Renal pelvis (tissue), 4 donors: ENCODE measurements around the gene TSC22D3. TPM values are rescaled to one million over a fixed set of nuclear protein-coding genes. Genes with fewer than 3 reads are reported as not detected.

ENCODE experiments used
- DNase-seq: peaks from one replicate; pipeline ENCODE4 v3.0.0-alpha.2; 2013
- polyA plus RNA-seq, 3 donors: library from polyadenylated mRNA; unstranded; fragments of 120-200 nt; gene quantifications; one replicate each; pipeline ENCODE4 v1.2.1, GENCODE V29; 2013; ENCODE audit not compliant: insufficient read length in 3 of 3

Gene TSC22D3
- polyA plus RNA-seq, 3 donors: 122 to 126 (median 126) TPM

- no peak for DNase-seq
Measured at GRCh38 chrX:107716118-107716684, 59.4 kb downstream of the TSC22D3 start.

- no peak for DNase-seq
Measured at GRCh38 chrX:107715331-107716117, 60.1 kb downstream of the TSC22D3 start.

- no peak for DNase-seq
Measured at GRCh38 chrX:107714206-107714891, 61.2 kb downstream of the TSC22D3 start.

- no peak for DNase-seq
Measured at GRCh38 chrX:107713543-107714205, 61.9 kb downstream of the TSC22D3 start.

GRCh38 chrX:107713203-107713542 is 62.4 kb downstream of the TSC22D3 start:
- DNase-seq: no peak

DNA sequence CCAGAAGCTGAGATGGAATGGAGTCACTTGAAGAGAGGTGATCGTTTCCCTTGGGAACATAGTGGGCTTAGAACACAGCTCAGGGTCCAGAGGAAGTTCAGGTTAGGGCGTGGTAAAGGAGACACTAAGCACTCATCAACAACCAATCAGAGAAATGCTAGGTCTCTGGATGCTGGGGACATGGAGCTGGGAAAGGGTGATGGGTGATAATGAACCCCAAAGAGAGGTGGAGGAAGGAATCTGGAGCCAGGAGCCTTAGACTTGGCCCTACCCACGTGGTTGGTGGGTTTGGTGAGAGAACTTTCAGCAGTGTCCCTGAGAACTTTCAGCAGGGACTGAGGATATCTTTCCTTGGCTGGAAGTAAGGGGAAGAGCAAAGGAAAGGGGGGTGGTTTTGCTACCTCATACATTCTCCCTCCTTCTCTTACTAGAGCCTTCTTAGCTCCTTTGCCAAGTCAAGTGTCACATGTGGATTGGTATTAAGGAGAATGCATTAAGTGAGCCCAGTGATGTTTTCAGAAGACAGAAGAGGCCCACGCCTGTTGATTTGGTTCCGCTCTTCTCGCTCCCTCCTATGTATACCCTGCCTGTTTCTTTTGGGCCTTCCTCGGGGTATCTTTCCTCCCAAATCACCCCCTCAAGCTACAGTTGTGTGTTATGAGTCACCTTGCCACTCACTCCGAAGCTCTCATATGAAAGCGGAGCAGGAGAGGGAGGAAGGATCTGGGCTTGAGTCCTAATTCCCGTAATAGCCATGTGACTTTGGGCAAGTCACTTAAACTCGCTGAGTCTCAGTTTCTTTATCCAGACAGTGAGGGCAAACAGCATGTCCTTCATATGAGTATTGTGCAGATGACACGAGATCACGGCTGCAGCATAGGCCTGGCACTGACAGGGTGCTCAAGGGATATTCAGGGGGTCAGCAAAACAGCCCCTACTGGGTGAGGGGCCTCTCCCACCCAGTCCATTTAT is 63.1 kb downstream of the TSC22D3 start:
- DNase-seq: no peak

- no peak for DNase-seq
Measured at GRCh38 chrX:107711521-107712181, 63.9 kb downstream of the TSC22D3 start.

DNA sequence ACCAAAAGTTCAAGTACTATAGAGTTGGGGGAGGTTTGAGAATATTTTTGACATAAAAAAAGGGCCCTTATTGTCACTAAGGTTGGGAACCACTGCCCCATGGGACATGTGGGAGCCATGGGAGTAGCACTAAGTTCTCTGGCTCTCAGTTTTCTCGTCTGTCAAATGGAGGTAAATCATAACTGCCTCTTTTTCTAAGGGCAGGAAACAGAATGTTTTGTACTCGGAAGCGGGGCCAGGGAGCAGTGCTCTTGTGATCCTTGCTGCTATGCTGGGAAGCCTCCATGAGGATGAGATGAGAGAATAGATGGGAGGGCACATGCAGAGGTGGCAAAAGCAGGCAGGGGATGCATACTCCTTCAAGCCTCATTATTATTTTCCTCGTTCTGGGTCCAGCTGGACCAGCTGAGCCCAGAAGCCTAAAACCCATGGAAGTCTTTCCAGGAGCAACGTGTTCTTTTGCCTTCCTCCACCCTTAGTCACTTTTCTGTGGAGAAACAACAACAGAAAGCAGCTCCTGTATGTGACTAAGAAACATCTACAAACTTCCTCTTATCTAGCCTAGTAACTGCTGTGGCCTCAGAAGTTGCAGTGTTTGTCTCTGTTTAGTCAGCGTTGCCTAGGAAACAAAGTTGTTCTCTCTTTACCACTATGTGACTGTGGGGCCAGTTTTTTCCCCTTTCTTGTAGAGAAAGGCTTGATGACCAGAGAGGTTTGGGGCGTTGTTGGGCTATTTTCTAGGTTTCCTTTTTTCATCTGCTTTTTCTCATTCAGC is 64.8 kb downstream of the TSC22D3 start:
- peak; percentile 69 for DNase-seq

DNA sequence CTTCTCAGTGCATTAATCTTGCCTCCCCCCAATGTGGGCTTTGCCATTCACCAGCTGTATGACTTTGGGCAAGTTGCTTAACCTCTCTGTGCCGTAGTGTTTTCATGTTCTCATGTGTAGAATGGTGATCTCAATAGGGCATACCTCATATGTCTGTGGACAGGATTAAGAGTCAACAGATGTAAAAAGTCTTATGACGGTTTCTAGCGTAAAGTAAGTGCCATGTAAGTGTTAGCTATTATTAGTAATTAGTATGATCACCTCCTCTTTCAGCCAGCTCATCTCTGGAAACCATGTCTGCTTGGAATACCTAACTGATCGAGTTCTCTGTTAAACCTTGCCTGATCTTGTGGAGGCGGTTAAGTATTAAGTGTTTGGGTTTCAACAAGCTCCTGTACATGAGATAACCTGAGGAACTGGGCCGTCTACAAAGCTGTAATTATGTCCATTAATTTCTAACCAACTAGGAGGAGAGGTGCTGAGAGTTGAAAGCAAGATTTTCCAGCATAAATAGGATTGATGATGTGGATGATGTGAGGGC is 66.3 kb downstream of the TSC22D3 start:
- DNase-seq: no peak

DNA sequence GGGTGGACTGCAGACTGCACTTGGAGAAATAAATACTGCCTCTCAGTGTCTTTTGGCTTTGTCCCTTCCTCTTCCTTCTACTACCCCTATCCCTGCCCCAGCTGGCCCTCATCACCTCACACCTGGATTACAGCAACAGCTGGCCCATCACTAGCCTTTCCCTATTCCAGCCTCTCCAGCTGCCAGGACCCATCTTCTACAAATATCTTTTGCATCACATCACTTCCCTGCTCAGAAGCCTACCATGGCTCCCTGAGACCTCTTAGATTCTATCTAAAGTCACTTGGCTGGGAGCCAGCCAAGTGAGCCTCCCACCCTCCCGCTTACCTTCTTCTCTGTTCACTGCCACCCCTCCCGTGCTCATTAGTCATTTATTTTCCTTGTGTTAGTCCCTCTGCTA is 66.8 kb downstream of the TSC22D3 start:
- DNase-seq: no peak

- DNase-seq: no peak
Measured at GRCh38 chrX:107707866-107708265, 67.7 kb downstream of the TSC22D3 start.

DNA sequence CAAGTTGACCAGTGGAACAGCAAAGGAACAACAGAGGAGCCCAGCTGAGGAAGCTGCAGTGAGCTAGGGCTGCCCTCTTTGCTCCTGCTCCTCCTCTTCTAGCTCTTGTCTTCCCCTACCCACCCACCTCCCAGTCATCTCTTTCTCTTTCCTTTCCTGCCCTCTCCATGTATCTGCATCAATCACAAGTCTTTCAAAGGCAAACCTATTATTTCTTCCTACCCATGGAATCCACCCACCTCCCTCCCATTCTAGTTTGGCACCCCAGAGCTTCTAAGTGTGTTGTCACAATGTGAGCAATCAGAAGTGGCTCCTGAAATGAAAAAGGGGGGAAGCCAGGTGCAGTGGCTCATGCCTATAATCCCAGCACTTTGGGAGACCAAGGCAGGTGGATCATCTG is 69.3 kb downstream of the TSC22D3 start:
- no peak for DNase-seq

DNA sequence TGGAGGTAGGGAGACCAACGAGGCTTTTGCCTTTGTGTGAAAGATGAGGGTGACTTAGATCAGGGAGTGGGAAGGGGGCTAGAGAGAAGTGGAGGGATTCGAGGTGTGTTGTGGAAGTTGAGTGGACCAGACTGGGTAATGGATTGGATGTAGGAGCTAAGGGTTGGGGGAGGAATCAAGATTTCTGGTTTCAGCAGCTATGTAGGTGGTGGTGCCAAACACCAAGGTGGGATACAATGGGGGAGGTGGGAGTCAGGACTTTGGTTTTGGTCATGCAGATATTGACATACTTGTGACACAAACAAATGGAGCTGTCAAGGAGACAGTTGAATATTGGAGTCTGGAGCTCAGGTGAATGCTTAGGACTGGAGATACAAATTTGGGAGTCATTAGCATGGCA is 71.0 kb downstream of the TSC22D3 start:
- no peak for DNase-seq

- DNase-seq: no peak
Measured at GRCh38 chrX:107704181-107704580, 71.4 kb downstream of the TSC22D3 start.

DNA sequence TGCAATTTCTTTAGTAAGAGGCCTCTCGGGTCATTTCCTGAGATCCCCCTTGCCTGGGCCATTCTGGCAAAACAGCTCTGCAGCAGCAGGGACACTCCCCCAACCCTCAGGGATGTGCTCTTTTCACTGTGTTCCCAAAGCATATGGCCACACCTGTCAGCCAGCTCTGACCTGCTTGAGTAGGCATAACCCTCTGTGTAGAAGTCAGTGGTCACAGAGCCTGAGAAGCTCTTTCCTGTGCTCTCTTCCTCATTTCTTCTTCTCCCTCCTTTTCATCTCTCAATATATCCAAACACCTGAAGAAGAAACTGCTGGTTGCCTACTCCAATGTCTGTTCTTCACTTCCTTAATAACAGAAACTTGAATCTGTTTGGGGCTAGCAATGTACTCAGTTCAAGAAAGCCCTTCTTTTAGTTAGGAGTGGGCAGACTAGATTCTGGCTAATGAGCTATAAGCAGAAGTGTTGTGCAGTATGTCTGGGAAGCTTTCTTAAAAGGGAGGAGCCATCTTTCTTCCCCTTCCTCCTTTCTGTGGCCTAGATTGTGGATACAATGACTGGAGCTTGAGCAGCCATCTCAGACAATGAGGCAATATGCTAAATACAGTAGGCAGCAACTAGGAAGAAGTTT is 74.0 kb downstream of the TSC22D3 start:
- DNase-seq: no peak

- no peak for DNase-seq
Measured at GRCh38 chrX:107700790-107701189, 74.8 kb downstream of the TSC22D3 start.

DNA sequence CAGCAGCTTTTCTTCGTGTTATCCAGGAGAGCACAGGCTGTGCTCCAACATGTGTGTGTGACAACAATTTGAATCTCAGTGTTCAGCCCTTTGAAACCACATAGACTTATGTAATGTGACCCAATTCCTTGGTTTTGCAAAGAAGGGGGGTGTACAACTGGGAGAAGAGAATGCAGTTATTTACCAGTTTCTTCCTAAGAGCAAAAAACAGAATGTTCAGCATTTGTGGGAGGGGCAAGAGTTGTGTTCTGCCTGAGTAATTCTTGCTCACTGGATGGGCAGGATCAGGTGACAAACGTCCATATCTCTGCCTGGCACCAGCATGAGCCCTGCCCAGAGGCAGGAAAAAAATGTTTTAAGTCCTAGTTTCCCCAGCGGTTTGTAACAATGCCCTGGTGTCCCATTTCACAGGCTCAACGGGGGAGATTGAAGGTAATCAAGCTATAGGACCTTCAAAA is 75.2 kb downstream of the TSC22D3 start:
- no peak for DNase-seq

GRCh38 chrX:107699616-107700015 is 76.0 kb downstream of the TSC22D3 start:
- DNase-seq: no peak

- DNase-seq: no peak
Measured at GRCh38 chrX:107691024-107691448, 84.6 kb downstream of the TSC22D3 start.
